Memory B cell (primary cell): Measurements from ENCODE around the gene RANBP9.
A peak's percentile ranks its signal among the peaks of the same experiment; 100 is the strongest.

ENCODE experiments used
- ATAC-seq: fragments of 150-1000 bp; cut with Tn5 transposase; 2 replicates; pipeline ENCODE4 v1.10.0; 2021; ENCODE audit warnings: low read depth, mild to moderate bottlenecking, moderate library complexity
- DNase-seq, 2 donors: peaks; one replicate each; pipeline ENCODE4 v3.0.0; 2022; ENCODE audit warnings: low spot score in 2 of 2
- H3K27ac Mint-ChIP-seq: one replicate; pipeline ENCODE4 v1.8.0; 2022; ENCODE audit warnings: mild to moderate bottlenecking, moderate library complexity, mixed read lengths
- H3K27me3 Mint-ChIP-seq: one replicate; pipeline ENCODE4 v1.8.0; 2022; ENCODE audit warnings: mixed read lengths
- H3K36me3 Mint-ChIP-seq: one replicate; pipeline ENCODE4 v1.8.0; 2022; ENCODE audit warnings: mild to moderate bottlenecking, mixed read lengths
- H3K4me1 Mint-ChIP-seq: one replicate; pipeline ENCODE4 v1.8.0; 2022; ENCODE audit warnings: mixed read lengths
- H3K4me3 Mint-ChIP-seq: one replicate; pipeline ENCODE4 v1.8.0; 2022; ENCODE audit warnings: mild to moderate bottlenecking, moderate library complexity, mixed read lengths
- H3K9me3 Mint-ChIP-seq: one replicate; pipeline ENCODE4 v1.8.0; 2022; ENCODE audit warnings: mixed read lengths

The RANBP9 gene

DNA sequence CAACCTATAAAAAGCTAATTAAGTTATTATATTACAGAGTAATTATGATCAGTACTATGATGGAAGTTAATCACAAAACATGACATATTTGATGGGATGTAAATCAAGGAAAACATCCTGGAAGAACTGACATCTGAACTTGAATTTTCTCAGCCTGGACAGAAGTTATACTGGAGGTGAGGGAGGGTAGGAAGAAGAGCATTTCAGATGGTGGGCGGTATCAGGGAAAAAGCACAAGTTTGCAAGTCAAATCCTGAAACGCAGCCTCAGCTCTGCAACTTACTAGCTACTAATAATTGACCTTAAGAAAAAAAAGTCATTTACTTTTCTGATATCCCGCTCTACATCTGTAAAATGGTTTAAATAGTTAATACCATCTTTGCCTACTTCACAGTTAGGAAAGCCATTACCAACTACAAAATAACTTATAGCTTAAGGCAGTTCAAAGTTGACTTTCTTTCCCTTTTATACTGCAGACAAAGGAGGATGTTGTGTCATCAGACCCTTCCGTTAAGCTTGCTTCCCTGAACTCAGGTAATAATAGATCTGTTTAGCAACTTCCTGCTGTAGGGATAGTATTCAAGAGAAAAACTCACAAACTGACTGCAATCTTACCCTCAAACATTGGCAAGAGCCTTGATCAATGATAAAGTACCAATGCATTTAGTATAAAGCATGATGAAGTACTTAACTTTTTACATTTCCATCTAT lies 75.5 kb downstream of the RANBP9 start:
- no peak for ATAC-seq
- Mint-ChIP-seq H3K4me1 (peaks cover 11% of the 10 kb centered on the region), H3K4me3 (no peak overlapping the region), H3K27me3 (no peaks in the 10 kb centered on the region), H3K27ac (no peak overlapping the region), H3K9me3 (no peaks in the 10 kb centered on the region), H3K36me3 (peaks cover 21% of the 10 kb centered on the region)
- DNase-seq: no peak

DNA sequence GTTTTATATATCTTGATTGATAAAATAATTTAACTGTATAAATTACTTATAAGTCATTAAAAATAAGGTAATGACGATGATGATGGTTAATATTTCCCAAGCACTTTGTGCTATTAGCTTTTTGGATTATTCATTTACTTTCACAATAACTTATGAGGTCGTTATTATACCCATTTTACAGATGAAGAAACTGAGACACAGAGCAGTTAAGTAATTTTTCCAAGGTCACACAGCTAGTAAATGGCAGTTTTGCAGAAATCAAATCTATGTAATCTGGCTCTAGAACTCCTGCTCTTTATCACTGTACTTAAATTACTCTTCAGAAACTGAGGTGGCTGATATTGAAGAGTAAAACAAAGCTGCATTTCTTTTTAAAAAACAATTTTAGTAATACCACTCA lies 78.3 kb downstream of the RANBP9 start:
- Mint-ChIP-seq H3K27ac (no peak overlapping the region), H3K36me3 (peaks cover 22% of the 10 kb centered on the region), H3K4me3 (no peak overlapping the region), H3K27me3 (no peaks in the 10 kb centered on the region), H3K4me1 (peaks cover 17% of the 10 kb centered on the region), H3K9me3 (no peaks in the 10 kb centered on the region)
- no peak for ATAC-seq
- no peak for DNase-seq

DNA sequence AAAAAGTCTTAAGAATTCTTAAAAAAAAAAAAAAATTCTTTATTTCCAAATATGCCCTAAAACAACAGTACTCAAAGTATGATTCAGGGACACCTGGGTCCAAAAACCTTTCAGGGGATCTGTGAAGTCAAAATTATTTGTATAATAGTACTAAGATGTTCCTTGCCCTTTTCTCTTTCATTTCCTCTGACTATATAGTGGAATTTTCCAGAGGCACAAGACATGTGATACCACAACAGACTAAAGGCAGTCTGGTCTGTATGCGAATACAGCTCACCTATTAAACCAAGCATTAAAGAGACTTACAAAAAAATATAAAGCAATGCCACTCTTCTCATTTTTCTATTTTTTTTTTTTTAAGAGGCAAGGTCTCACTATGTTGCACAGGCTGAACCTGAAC lies 81.1 kb downstream of the RANBP9 start:
- Mint-ChIP-seq H3K27ac (peak overlapping the region; percentile 89), H3K27me3 (no peaks in the 10 kb centered on the region), H3K4me1 (peaks cover 6% of the 10 kb centered on the region), H3K9me3 (no peaks in the 10 kb centered on the region), H3K36me3 (peaks cover 18% of the 10 kb centered on the region), H3K4me3 (no peak overlapping the region)
- no peak for DNase-seq
- ATAC-seq: no peak

DNA sequence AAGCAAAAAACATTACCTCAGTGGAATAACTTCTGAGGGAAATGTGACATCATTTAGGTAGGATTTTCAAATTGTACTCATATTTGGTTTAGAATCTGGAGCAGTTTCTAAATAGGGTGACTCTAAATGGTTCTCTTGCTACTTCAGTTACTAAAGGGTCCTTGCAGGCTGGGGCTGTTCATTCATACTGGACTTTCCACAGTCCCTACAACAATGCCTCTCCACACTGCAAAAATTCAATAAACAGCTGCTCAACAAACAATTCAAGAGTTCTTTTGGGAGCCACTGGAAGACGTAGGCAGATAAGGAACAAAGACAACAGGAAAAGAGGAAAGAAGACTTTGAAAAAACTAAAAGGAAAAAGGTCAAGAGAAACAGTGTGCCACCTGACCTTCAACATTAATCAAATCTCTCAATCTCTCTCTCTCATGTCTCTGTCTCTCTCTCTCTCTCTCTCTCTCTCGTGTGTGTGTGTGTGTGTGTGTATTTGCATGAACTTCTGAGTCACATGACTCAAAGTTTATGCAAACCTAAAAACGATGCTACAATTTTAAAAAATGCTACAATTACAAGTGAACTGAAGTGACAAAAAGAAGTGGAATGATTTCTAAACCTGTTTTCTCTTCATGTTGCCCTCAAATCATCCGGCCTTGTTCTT lies 82.0 kb downstream of the RANBP9 start:
- Mint-ChIP-seq H3K27ac (peak overlapping the region; percentile 89), H3K4me3 (no peak overlapping the region), H3K36me3 (peaks cover 14% of the 10 kb centered on the region), H3K9me3 (no peaks in the 10 kb centered on the region), H3K4me1 (peaks cover 8% of the 10 kb centered on the region), H3K27me3 (no peaks in the 10 kb centered on the region)
- ATAC-seq (no peak), DNase-seq (no peak)

DNA sequence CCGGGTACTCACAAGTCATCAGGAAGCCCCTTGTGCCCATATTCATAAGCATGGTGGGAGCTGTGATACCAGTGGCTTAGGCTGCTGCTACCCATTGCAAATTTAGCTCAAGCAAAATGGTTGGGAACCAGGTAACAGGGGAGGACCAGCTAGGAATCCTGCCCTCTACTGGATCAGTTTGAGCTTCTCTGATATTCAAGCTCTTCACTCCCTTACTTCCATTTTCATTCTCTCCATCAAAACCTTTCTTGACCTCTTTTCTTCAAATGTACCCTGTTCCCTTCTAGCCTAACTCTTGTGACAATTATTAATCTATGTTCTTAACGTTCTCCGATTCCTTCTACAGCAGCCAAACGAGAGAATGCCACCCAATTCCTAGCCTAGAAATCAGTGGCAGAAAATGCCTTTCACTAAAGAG lies 86.8 kb downstream of the RANBP9 start:
- peaks cover 16% of the 10 kb centered on the region for H3K36me3 Mint-ChIP-seq
- H3K4me1 Mint-ChIP-seq: peaks cover 8% of the 10 kb centered on the region
- H3K27me3 Mint-ChIP-seq: no peaks in the 10 kb centered on the region
- peak in 1 of 2 donors; percentile 14 for DNase-seq
- no peak overlapping the region for H3K4me3 Mint-ChIP-seq
- peak; percentile 89 for ATAC-seq
- H3K9me3 Mint-ChIP-seq: no peaks in the 10 kb centered on the region
- peak overlapping the region; percentile 85 for H3K27ac Mint-ChIP-seq

DNA sequence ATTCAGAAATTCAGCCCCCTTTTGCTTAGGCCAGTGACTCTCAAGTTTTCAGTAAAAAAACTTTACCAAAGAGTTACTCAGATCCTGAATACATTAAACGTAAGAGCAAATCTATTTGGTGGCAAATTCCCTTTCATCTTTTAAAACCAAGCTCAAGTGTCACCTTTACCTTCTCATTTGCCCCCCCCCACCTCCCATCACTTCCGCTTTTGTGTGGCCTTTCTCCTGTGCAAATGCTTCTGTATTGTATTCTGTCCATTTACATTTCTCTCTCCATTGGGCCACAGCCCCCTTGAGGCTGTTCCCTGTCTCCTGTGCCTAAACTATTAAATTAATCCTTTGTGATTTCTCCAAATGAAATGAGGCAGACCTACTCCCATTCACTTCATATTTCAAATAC lies 94.6 kb downstream of the RANBP9 start:
- Mint-ChIP-seq H3K4me3 (peak overlapping the region; percentile 68), H3K36me3 (peaks cover 7% of the 10 kb centered on the region), H3K27me3 (no peaks in the 10 kb centered on the region), H3K27ac (peak overlapping the region; percentile 86), H3K4me1 (peaks cover 28% of the 10 kb centered on the region), H3K9me3 (no peaks in the 10 kb centered on the region)
- no peak for ATAC-seq
- DNase-seq: no peak

DNA sequence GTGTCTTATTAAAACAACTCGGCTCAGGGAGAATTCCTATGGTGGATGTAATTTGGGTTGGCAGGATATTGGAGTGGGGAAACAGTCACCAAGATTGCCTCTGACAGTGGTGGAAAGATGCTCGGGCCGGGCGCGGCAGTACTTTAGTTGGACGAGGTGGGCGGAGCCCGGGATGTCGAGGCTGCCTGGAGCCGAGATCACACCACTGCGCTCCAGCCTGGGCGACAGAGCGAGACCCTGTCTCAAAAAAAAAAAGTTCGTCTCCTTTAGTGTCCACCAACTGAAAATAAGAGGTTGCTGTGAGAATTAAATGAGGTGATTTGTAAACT lies 95.9 kb downstream of the RANBP9 start:
- Mint-ChIP-seq H3K4me1 (peaks cover 33% of the 10 kb centered on the region), H3K9me3 (no peaks in the 10 kb centered on the region), H3K27me3 (no peaks in the 10 kb centered on the region), H3K36me3 (peaks cover 9% of the 10 kb centered on the region), H3K27ac (peak overlapping the region; percentile 98), H3K4me3 (peak overlapping the region; percentile 93)
- ATAC-seq: peak; percentile 7
- peak in 1 of 2 donors; percentile 38 for DNase-seq

DNA sequence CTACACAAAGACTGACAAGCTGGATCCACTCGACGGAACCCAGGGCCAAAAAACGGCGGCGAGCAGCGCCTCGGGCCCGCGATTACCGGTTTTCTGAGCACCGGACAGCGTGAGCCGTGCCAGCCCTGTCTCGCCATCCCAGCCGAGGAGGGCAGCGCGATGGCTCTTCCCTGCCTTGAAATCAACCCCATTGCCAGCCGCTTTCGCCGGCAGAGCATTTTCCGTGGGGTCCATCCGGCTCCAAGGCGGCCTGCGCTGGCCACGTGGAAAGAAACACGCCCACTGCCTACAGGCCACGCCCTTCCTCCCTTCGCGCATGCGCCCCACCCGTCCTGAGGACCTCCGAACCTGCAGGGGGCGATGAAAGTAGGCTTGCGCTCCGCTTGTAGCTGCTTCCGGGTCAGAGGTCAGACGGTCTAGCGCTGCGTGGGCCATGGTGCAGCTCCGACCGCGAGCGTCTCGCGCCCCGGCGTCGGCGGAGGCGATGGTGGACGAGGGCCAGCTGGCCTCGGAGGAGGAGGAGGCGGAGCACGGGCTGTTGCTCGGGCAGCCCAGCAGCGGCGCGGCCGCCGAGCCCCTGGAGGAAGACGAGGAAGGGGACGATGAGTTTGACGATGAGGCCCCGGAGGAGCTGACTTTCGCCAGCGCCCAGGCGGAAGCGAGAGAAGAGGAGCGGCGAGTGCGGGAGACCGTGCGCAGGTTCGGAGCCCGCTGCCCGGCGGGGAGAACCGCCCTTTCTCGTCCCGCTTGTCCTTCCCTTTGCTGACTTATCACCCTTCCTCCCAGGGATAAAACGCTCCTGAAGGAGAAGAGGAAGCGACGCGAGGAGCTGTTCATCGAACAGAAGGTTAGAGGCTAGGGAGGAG lies 96.5 kb downstream of the RANBP9 start, which contains the start of gene NOL7:
TSS of gene NOL7 (plus strand) at position 410 of the 866 bp plus-strand sequence. CDS start at position 434, 24 bp downstream.
- H3K36me3 Mint-ChIP-seq: peaks cover 9% of the 10 kb centered on the region
- peak within 1 kb of the TSS; percentile 98 for H3K27ac Mint-ChIP-seq
- H3K9me3 Mint-ChIP-seq: no peaks in the 10 kb centered on the region
- H3K27me3 Mint-ChIP-seq: no peaks in the 10 kb centered on the region
- H3K4me3 Mint-ChIP-seq: peak within 1 kb of the TSS; percentile 93
- ATAC-seq: peak; percentile 89
- peak; percentile 98 to 99 for DNase-seq
- peaks cover 33% of the 10 kb centered on the region for H3K4me1 Mint-ChIP-seq

DNA sequence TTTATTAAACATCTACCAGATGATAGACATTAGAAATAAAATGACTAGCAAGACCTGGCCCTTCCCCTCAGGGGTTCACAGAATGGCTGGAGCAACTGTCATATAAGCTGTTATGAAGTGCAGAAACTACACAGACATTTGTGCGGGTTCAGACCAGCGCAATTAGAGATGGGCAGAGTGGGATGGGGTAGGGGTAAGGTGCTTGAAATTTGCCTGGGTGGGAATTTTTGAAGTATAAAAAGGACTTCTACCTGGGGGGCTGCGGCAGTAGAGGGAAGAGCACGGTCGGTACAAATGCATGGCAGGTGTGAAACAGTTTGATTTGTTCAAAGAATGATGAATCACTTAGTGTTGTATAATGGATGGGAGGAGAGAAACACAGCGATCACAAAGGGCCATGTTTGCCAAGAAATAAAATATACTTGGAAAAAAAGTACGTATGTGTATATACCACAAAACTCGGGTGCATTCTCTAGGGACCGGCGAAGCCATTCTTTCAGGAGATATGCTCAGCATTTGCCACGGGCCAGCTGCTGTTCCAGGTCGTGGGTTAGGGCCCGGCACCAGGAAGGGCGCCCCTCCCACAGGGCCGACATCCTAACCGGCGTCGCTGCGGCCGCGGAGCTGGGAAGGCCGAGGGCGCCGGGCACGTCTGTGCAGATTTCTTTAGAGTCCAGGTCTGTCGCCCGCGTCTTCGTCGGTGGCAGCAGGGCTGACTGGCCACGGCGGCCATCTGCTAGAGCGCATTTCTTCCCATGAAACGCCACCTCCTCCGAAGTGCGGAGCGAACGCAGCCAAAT lies 97.3 kb downstream of the RANBP9 start:
- Mint-ChIP-seq H3K4me1 (peaks cover 33% of the 10 kb centered on the region), H3K36me3 (peaks cover 9% of the 10 kb centered on the region), H3K9me3 (no peaks in the 10 kb centered on the region), H3K4me3 (peak overlapping the region; percentile 93), H3K27me3 (no peaks in the 10 kb centered on the region), H3K27ac (peak overlapping the region; percentile 98)
- DNase-seq (no peak), ATAC-seq (peak; percentile 2)

DNA sequence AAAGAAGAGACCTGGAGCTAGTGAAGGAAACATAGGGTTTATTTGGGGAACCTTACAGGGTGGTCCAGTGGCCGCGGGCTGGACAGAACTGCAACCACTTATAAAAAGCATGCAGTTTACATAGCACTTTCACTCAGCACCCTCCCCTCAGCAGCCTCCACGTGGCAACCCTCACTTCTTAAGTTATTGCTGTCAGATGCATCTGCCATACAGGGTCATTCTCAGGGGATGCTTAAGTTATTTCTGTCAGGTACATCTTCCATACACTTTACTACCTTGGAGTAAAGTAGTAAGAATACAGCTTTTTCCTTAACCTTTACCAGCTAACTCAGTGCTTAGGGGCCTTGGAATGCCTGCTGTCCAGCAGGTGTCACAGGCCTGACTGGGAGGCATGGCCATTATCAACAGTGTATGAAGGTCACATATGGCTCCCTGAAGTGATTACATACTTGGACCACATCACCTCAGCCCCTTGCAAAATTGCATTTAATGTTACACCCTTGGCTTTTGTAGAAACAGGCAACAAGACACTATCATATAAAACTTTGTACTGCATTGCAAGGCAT lies 98.5 kb downstream of the RANBP9 start:
- H3K36me3 Mint-ChIP-seq: peaks cover 9% of the 10 kb centered on the region
- peaks cover 33% of the 10 kb centered on the region for H3K4me1 Mint-ChIP-seq
- H3K27me3 Mint-ChIP-seq: no peaks in the 10 kb centered on the region
- no peaks in the 10 kb centered on the region for H3K9me3 Mint-ChIP-seq
- no peak for ATAC-seq
- no peak for DNase-seq
- no peak overlapping the region for H3K4me3 Mint-ChIP-seq
- no peak overlapping the region for H3K27ac Mint-ChIP-seq

DNA sequence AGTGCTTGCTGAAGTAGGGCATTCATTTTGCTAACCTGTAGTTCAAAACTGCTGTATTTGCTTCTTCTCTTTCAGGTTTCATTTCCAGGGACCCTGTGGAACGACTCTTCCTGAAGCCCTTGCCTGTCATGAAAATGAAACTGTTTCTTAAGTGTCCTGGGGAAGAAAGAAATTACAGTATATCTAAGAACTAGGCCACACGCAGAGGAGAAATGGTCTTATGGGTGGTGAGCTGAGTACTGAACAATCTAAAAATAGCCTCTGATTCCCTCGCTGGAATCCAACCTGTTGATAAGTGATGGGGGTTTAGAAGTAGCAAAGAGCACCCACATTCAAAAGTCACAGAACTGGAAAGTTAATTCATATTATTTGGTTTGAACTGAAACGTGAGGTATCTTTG lies 99.9 kb downstream of the RANBP9 start:
- no peaks in the 10 kb centered on the region for H3K9me3 Mint-ChIP-seq
- peak overlapping the region; percentile 74 for H3K27ac Mint-ChIP-seq
- H3K4me1 Mint-ChIP-seq: peaks cover 25% of the 10 kb centered on the region
- no peak for ATAC-seq
- no peaks in the 10 kb centered on the region for H3K27me3 Mint-ChIP-seq
- no peak for DNase-seq
- no peak overlapping the region for H3K4me3 Mint-ChIP-seq
- peaks cover 3% of the 10 kb centered on the region for H3K36me3 Mint-ChIP-seq

DNA sequence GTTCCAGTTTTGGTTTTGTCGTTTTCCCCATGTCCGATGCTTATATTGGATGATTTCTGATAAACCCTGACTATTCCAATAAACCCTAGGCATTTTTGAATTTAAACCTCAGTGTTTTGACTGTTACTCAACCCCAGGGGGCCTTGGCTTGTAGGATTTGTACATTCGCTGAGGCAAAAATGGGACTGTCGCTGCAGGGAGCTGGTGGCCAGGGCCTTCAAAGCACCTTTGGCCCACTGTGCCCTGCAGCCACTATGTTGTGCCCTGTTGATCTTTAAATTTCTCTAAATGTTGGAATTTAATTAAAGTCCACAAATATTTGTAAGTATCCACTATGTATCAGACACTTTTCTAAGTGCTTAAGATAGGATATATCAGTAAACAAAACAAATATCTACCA lies 106.0 kb downstream of the RANBP9 start:
- no peaks in the 10 kb centered on the region for H3K4me1 Mint-ChIP-seq
- no peak overlapping the region for H3K27ac Mint-ChIP-seq
- no peaks in the 10 kb centered on the region for H3K9me3 Mint-ChIP-seq
- H3K4me3 Mint-ChIP-seq: no peak overlapping the region
- H3K27me3 Mint-ChIP-seq: no peaks in the 10 kb centered on the region
- DNase-seq (no peak), ATAC-seq (no peak)
- peaks cover 21% of the 10 kb centered on the region for H3K36me3 Mint-ChIP-seq
